ENCODE results near the gene UBA5.

UBA5 gene

GRCh38 chr3:132679911-132680310 lies 19.8 kb downstream of the UBA5 start:
- Histone ChIP-seq H3K4me3 (ENCODE audit: low read length) (no peak overlapping the region), H2BK15ac (replicated peaks; ENCODE audit: low read depth) (no peak overlapping the region), H3K4me2 (ENCODE audit: low read length) (no peak overlapping the region), H3K79me2 (ENCODE audit: control insufficient read depth, insufficient read depth, low read length) (no peaks in the 10 kb centered on the region), H4K5ac (ENCODE audit: low read length) (no peak overlapping the region), H3K9ac (ENCODE audit: low read length) (no peak overlapping the region), H3K27me3 (ENCODE audit: insufficient read depth, low read length, poor library complexity) (no peaks in the 10 kb centered on the region), H2BK120ac (ENCODE audit: low read depth, low read length) (no peak overlapping the region), H3K36me3 (ENCODE audit: control insufficient read depth, insufficient read depth, low read length) (no peaks in the 10 kb centered on the region), H2BK5ac (ENCODE audit: low read length) (no peak overlapping the region), H4K8ac (ENCODE audit: low read depth, low read length) (no peak overlapping the region), H3K4me1 (ENCODE audit: control insufficient read depth, low read depth, low read length) (no peaks in the 10 kb centered on the region), H3K79me1 (ENCODE audit: low read length) (no peaks in the 10 kb centered on the region), H3K4ac (ENCODE audit: low read depth, low read length) (no peak overlapping the region), H3K18ac (ENCODE audit: low read length) (no peak overlapping the region), H2AK5ac (ENCODE audit: low read length) (no peak overlapping the region), H3K56ac (ENCODE audit: low read length) (no peak overlapping the region), H3K27ac (ENCODE audit: low read depth, low read length) (no peak overlapping the region), H3K23ac (ENCODE audit: low read length) (no peak overlapping the region)
- WGBS (ENCODE audit: extremely low coverage, insufficient coverage, low lambda C conversion rate) = no CpG with 5 or more reads among the region's 5 CpGs
- no peak for DNase-seq

GRCh38 chr3:132681421-132681820 lies 21.3 kb downstream of the UBA5 start:
- H2BK5ac ChIP-seq (ENCODE audit: low read length) = no peak overlapping the region
- no peak overlapping the region for H2AK5ac ChIP-seq (ENCODE audit: low read length)
- H3K4ac ChIP-seq (ENCODE audit: low read depth, low read length) = no peak overlapping the region
- no peaks in the 10 kb centered on the region for H3K4me1 ChIP-seq (ENCODE audit: control insufficient read depth, low read depth, low read length)
- no peak overlapping the region for H3K4me2 ChIP-seq (ENCODE audit: low read length)
- H3K23ac ChIP-seq (ENCODE audit: low read length) = no peak overlapping the region
- no peak for DNase-seq
- no peak overlapping the region for H3K56ac ChIP-seq (ENCODE audit: low read length)
- H3K27ac ChIP-seq (ENCODE audit: low read depth, low read length) = no peak overlapping the region
- no peak overlapping the region for H2BK120ac ChIP-seq (ENCODE audit: low read depth, low read length)
- H3K4me3 ChIP-seq (ENCODE audit: low read length) = no peak overlapping the region
- no peaks in the 10 kb centered on the region for H3K36me3 ChIP-seq (ENCODE audit: control insufficient read depth, insufficient read depth, low read length)
- H3K79me1 ChIP-seq (ENCODE audit: low read length) = no peaks in the 10 kb centered on the region
- 100% methylated on average over 1 of the region's 3 CpGs for WGBS (ENCODE audit: extremely low coverage, insufficient coverage, low lambda C conversion rate)
- H3K18ac ChIP-seq (ENCODE audit: low read length) = no peak overlapping the region
- H3K27me3 ChIP-seq (ENCODE audit: insufficient read depth, low read length, poor library complexity) = no peaks in the 10 kb centered on the region
- H3K9ac ChIP-seq (ENCODE audit: low read length) = no peak overlapping the region
- H3K79me2 ChIP-seq (ENCODE audit: control insufficient read depth, insufficient read depth, low read length) = no peaks in the 10 kb centered on the region
- no peak overlapping the region for H4K5ac ChIP-seq (ENCODE audit: low read length)
- no peak overlapping the region for H4K8ac ChIP-seq (ENCODE audit: low read depth, low read length)
- H2BK15ac ChIP-seq (replicated peaks; ENCODE audit: low read depth) = no peak overlapping the region

GRCh38 chr3:132682201-132682600 lies 22.1 kb downstream of the UBA5 start:
- Histone ChIP-seq H2BK120ac (ENCODE audit: low read depth, low read length) (no peak overlapping the region), H3K79me2 (ENCODE audit: control insufficient read depth, insufficient read depth, low read length) (no peaks in the 10 kb centered on the region), H3K4me2 (ENCODE audit: low read length) (no peak overlapping the region), H3K27ac (ENCODE audit: low read depth, low read length) (no peak overlapping the region), H3K4me3 (ENCODE audit: low read length) (no peak overlapping the region), H3K56ac (ENCODE audit: low read length) (no peak overlapping the region), H3K4me1 (ENCODE audit: control insufficient read depth, low read depth, low read length) (no peaks in the 10 kb centered on the region), H3K36me3 (ENCODE audit: control insufficient read depth, insufficient read depth, low read length) (no peaks in the 10 kb centered on the region), H3K4ac (ENCODE audit: low read depth, low read length) (no peak overlapping the region), H2BK15ac (replicated peaks; ENCODE audit: low read depth) (no peak overlapping the region), H4K8ac (ENCODE audit: low read depth, low read length) (no peak overlapping the region), H3K23ac (ENCODE audit: low read length) (no peak overlapping the region), H3K18ac (ENCODE audit: low read length) (no peak overlapping the region), H3K9ac (ENCODE audit: low read length) (no peak overlapping the region), H2BK5ac (ENCODE audit: low read length) (no peak overlapping the region), H3K79me1 (ENCODE audit: low read length) (no peaks in the 10 kb centered on the region), H2AK5ac (ENCODE audit: low read length) (no peak overlapping the region), H4K5ac (ENCODE audit: low read length) (no peak overlapping the region), H3K27me3 (ENCODE audit: insufficient read depth, low read length, poor library complexity) (no peaks in the 10 kb centered on the region)
- DNase-seq = no peak

GRCh38 chr3:132690040-132690439 lies 29.9 kb downstream of the UBA5 start:
- Histone ChIP-seq H3K4me3 (ENCODE audit: low read length) (no peak overlapping the region), H4K5ac (ENCODE audit: low read length) (no peak overlapping the region), H3K23ac (ENCODE audit: low read length) (no peak overlapping the region), H3K27ac (ENCODE audit: low read depth, low read length) (no peak overlapping the region), H3K27me3 (ENCODE audit: insufficient read depth, low read length, poor library complexity) (no peaks in the 10 kb centered on the region), H2BK15ac (replicated peaks; ENCODE audit: low read depth) (no peak overlapping the region), H2BK5ac (ENCODE audit: low read length) (no peak overlapping the region), H3K4ac (ENCODE audit: low read depth, low read length) (no peak overlapping the region), H2AK5ac (ENCODE audit: low read length) (no peak overlapping the region), H4K8ac (ENCODE audit: low read depth, low read length) (no peak overlapping the region), H3K79me1 (ENCODE audit: low read length) (no peaks in the 10 kb centered on the region), H3K18ac (ENCODE audit: low read length) (no peak overlapping the region), H3K36me3 (ENCODE audit: control insufficient read depth, insufficient read depth, low read length) (peaks cover 2% of the 10 kb centered on the region), H3K4me2 (ENCODE audit: low read length) (no peak overlapping the region), H3K4me1 (ENCODE audit: control insufficient read depth, low read depth, low read length) (no peaks in the 10 kb centered on the region), H2BK120ac (ENCODE audit: low read depth, low read length) (no peak overlapping the region), H3K79me2 (ENCODE audit: control insufficient read depth, insufficient read depth, low read length) (no peaks in the 10 kb centered on the region), H3K9ac (ENCODE audit: low read length) (no peak overlapping the region), H3K56ac (ENCODE audit: low read length) (no peak overlapping the region)
- DNase-seq = no peak
- WGBS (ENCODE audit: extremely low coverage, insufficient coverage, low lambda C conversion rate) = no CpG with 5 or more reads among the region's 4 CpGs

GRCh38 chr3:132694991-132695390 lies 34.9 kb downstream of the UBA5 start:
- Histone ChIP-seq H4K8ac (ENCODE audit: low read depth, low read length) (no peak overlapping the region), H3K36me3 (ENCODE audit: control insufficient read depth, insufficient read depth, low read length) (no peaks in the 10 kb centered on the region), H3K79me1 (ENCODE audit: low read length) (no peaks in the 10 kb centered on the region), H2BK5ac (ENCODE audit: low read length) (no peak overlapping the region), H3K27ac (ENCODE audit: low read depth, low read length) (no peak overlapping the region), H4K5ac (ENCODE audit: low read length) (no peak overlapping the region), H3K4me3 (ENCODE audit: low read length) (no peak overlapping the region), H3K4me1 (ENCODE audit: control insufficient read depth, low read depth, low read length) (no peaks in the 10 kb centered on the region), H2BK15ac (replicated peaks; ENCODE audit: low read depth) (no peak overlapping the region), H2AK5ac (ENCODE audit: low read length) (no peak overlapping the region), H2BK120ac (ENCODE audit: low read depth, low read length) (no peak overlapping the region), H3K27me3 (ENCODE audit: insufficient read depth, low read length, poor library complexity) (no peaks in the 10 kb centered on the region), H3K4me2 (ENCODE audit: low read length) (no peak overlapping the region), H3K23ac (ENCODE audit: low read length) (no peak overlapping the region), H3K79me2 (ENCODE audit: control insufficient read depth, insufficient read depth, low read length) (no peaks in the 10 kb centered on the region), H3K4ac (ENCODE audit: low read depth, low read length) (no peak overlapping the region), H3K56ac (ENCODE audit: low read length) (no peak overlapping the region), H3K18ac (ENCODE audit: low read length) (no peak overlapping the region), H3K9ac (ENCODE audit: low read length) (no peak overlapping the region)
- no CpG with 5 or more reads among the region's 4 CpGs for WGBS (ENCODE audit: extremely low coverage, insufficient coverage, low lambda C conversion rate)
- DNase-seq = no peak

- Histone ChIP-seq H2BK15ac (replicated peaks; ENCODE audit: low read depth) (no peak overlapping the region), H3K56ac (ENCODE audit: low read length) (no peak overlapping the region), H4K5ac (ENCODE audit: low read length) (no peak overlapping the region), H2BK5ac (ENCODE audit: low read length) (no peak overlapping the region), H3K18ac (ENCODE audit: low read length) (no peak overlapping the region), H2AK5ac (ENCODE audit: low read length) (no peak overlapping the region), H3K4me2 (ENCODE audit: low read length) (no peak overlapping the region), H3K4ac (ENCODE audit: low read depth, low read length) (no peak overlapping the region), H3K4me1 (ENCODE audit: control insufficient read depth, low read depth, low read length) (no peaks in the 10 kb centered on the region), H3K27ac (ENCODE audit: low read depth, low read length) (no peak overlapping the region), H3K4me3 (ENCODE audit: low read length) (no peak overlapping the region), H4K8ac (ENCODE audit: low read depth, low read length) (no peak overlapping the region), H2BK120ac (ENCODE audit: low read depth, low read length) (no peak overlapping the region), H3K9ac (ENCODE audit: low read length) (no peak overlapping the region), H3K23ac (ENCODE audit: low read length) (no peak overlapping the region), H3K79me1 (ENCODE audit: low read length) (no peaks in the 10 kb centered on the region), H3K27me3 (ENCODE audit: insufficient read depth, low read length, poor library complexity) (no peaks in the 10 kb centered on the region), H3K36me3 (ENCODE audit: control insufficient read depth, insufficient read depth, low read length) (no peaks in the 10 kb centered on the region), H3K79me2 (ENCODE audit: control insufficient read depth, insufficient read depth, low read length) (no peaks in the 10 kb centered on the region)
- no peak for DNase-seq
- no CpG with 5 or more reads among the region's 1 CpG for WGBS (ENCODE audit: extremely low coverage, insufficient coverage, low lambda C conversion rate)
Measured at GRCh38 chr3:132695422-132695821, 35.3 kb downstream of the UBA5 start.
